ENCODE data around the gene ARPIN.

- TF ChIP-seq CTCF (conservative IDR thresholded peaks at IDR 0.05) (no peak), EZH2 (IDR thresholded peaks at IDR 0.05; ENCODE audit: low read depth) (no peak)
Measured at GRCh38 chr15:89845305-89845893, 67.4 kb downstream of the ARPIN start.
